H1 (cell line): ENCODE results near the gene NR4A2. TPM values are rescaled to one million over a fixed set of nuclear protein-coding genes. Genes with fewer than 3 reads are reported as not detected.

Experiments used
- ATF2 ChIP-seq: IDR thresholded peaks from 2 replicates; pipeline ENCODE4 v1.6.1; 2012; ENCODE audit warnings: low read length, inconsistent platforms
- CBX8 ChIP-seq: fragments of 300-800, 300-1000 bp; sonication (generic); IDR thresholded peaks from 2 replicates; pipeline ENCODE4 v1.7.1; 2016; ENCODE audit warnings: low read depth, low read length, borderline replicate concordance
- POLR2AphosphoS5 ChIP-seq: IDR thresholded peaks from 2 replicates; pipeline ENCODE4 v1.6.1; 2011; ENCODE audit warnings: low read depth, low read length
- POU5F1 ChIP-seq: IDR thresholded peaks from 2 replicates; pipeline ENCODE4 v1.6.1; 2011; ENCODE audit warnings: low read depth, mild to moderate bottlenecking, low read length, moderate library complexity
- RAD21 ChIP-seq, 2 experiments: IDR thresholded peaks in 1 of 2; conservative IDR thresholded peaks in 1 of 2; 2 replicates each; pipeline ENCODE4 v1.6.1; 2011; ENCODE audit warnings: low read depth in 2 of 2, low read length in 2 of 2, improper control_type of control experiment in 1 of 2, inconsistent platforms in 1 of 2, mild to moderate bottlenecking in 1 of 2, moderate library complexity in 1 of 2
- RFX5 ChIP-seq: IDR thresholded peaks from 2 replicates; pipeline ENCODE4 v1.6.1; 2011; ENCODE audit warnings: low read depth, low read length, improper control_type of control experiment, borderline replicate concordance
- SIRT6 ChIP-seq: IDR thresholded peaks from one replicate; pipeline ENCODE4 v1.7.1; 2012; ENCODE audit warnings: low read length, inconsistent platforms
- SP1 ChIP-seq: IDR thresholded peaks from 2 replicates; pipeline ENCODE4 v1.6.1; 2011; ENCODE audit warnings: low read depth, low read length
- TAF7 ChIP-seq: optimal IDR thresholded peaks from 2 replicates; pipeline ENCODE3; 2011; ENCODE audit warnings: low read depth, mild to moderate bottlenecking, inconsistent platforms, low read length, moderate library complexity, borderline replicate concordance
- polyA plus RNA-seq, 7 experiments: library from polyadenylated mRNA; depleted of rRNA in 3 of 7; stranded (reverse) in 5 of 7; unstranded in 2 of 7; fragments of >200 nt in 5 of 7; fragments of 200-250 nt in 2 of 7; gene quantifications; 1 replicate in 5 of 7; 2 replicates in 1 of 7; 4 replicates in 1 of 7; pipeline versions ENCODE4 v1.2.1 to v1.2.3, GENCODE V29; 2011 to 2013; ENCODE audit warnings: missing spikeins in 2 of 7, mixed read lengths in 2 of 7
- total RNA-seq: library from RNA; stranded (reverse); fragmentation: NEBNext Ultra II Directional; extraction: Animal tissue kit (Norgen Biotek cat#: 25700); gene quantifications from 2 replicates; pipeline ENCODE4 v1.2.1, GENCODE V29; 2021
- TF ChIP-seq, protein P1 (sequence below): fragments of 300-600 bp; sonication (generic); IDR thresholded peaks from 2 replicates; pipeline ENCODE4 v1.7.1; 2012; ENCODE audit warnings: low read length, moderate library complexity, mild to moderate bottlenecking, inconsistent platforms; ENCODE audit not compliant: insufficient replicate concordance

Gene NR4A2
- total and polyA plus RNA-seq, 2 of the 8 experiments (the other 6 are each of a cell fraction or from before 2014, with no cell fraction given) = 0.15 to 1.7 TPM

DNA sequence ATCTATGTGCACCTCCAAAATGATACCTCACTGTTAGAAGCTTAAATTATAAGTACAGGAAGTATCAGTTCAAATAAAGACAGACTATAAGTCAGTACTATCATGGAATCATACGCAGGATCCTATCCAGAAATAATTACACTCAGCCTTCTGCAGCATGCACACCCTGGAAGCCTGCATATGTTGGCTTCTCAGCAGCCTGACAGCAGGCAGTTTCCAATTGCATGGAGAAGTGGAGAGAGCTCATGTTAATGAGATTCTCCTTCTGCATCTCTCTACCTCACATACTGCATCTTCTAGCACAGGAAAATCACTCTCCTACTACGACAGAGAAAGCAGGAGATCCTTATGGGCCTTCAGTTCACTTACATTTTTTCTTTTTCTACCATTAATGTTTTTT is 20.5 kb downstream of the NR4A2 start (continued):
- TF ChIP-seq, protein P1, sequence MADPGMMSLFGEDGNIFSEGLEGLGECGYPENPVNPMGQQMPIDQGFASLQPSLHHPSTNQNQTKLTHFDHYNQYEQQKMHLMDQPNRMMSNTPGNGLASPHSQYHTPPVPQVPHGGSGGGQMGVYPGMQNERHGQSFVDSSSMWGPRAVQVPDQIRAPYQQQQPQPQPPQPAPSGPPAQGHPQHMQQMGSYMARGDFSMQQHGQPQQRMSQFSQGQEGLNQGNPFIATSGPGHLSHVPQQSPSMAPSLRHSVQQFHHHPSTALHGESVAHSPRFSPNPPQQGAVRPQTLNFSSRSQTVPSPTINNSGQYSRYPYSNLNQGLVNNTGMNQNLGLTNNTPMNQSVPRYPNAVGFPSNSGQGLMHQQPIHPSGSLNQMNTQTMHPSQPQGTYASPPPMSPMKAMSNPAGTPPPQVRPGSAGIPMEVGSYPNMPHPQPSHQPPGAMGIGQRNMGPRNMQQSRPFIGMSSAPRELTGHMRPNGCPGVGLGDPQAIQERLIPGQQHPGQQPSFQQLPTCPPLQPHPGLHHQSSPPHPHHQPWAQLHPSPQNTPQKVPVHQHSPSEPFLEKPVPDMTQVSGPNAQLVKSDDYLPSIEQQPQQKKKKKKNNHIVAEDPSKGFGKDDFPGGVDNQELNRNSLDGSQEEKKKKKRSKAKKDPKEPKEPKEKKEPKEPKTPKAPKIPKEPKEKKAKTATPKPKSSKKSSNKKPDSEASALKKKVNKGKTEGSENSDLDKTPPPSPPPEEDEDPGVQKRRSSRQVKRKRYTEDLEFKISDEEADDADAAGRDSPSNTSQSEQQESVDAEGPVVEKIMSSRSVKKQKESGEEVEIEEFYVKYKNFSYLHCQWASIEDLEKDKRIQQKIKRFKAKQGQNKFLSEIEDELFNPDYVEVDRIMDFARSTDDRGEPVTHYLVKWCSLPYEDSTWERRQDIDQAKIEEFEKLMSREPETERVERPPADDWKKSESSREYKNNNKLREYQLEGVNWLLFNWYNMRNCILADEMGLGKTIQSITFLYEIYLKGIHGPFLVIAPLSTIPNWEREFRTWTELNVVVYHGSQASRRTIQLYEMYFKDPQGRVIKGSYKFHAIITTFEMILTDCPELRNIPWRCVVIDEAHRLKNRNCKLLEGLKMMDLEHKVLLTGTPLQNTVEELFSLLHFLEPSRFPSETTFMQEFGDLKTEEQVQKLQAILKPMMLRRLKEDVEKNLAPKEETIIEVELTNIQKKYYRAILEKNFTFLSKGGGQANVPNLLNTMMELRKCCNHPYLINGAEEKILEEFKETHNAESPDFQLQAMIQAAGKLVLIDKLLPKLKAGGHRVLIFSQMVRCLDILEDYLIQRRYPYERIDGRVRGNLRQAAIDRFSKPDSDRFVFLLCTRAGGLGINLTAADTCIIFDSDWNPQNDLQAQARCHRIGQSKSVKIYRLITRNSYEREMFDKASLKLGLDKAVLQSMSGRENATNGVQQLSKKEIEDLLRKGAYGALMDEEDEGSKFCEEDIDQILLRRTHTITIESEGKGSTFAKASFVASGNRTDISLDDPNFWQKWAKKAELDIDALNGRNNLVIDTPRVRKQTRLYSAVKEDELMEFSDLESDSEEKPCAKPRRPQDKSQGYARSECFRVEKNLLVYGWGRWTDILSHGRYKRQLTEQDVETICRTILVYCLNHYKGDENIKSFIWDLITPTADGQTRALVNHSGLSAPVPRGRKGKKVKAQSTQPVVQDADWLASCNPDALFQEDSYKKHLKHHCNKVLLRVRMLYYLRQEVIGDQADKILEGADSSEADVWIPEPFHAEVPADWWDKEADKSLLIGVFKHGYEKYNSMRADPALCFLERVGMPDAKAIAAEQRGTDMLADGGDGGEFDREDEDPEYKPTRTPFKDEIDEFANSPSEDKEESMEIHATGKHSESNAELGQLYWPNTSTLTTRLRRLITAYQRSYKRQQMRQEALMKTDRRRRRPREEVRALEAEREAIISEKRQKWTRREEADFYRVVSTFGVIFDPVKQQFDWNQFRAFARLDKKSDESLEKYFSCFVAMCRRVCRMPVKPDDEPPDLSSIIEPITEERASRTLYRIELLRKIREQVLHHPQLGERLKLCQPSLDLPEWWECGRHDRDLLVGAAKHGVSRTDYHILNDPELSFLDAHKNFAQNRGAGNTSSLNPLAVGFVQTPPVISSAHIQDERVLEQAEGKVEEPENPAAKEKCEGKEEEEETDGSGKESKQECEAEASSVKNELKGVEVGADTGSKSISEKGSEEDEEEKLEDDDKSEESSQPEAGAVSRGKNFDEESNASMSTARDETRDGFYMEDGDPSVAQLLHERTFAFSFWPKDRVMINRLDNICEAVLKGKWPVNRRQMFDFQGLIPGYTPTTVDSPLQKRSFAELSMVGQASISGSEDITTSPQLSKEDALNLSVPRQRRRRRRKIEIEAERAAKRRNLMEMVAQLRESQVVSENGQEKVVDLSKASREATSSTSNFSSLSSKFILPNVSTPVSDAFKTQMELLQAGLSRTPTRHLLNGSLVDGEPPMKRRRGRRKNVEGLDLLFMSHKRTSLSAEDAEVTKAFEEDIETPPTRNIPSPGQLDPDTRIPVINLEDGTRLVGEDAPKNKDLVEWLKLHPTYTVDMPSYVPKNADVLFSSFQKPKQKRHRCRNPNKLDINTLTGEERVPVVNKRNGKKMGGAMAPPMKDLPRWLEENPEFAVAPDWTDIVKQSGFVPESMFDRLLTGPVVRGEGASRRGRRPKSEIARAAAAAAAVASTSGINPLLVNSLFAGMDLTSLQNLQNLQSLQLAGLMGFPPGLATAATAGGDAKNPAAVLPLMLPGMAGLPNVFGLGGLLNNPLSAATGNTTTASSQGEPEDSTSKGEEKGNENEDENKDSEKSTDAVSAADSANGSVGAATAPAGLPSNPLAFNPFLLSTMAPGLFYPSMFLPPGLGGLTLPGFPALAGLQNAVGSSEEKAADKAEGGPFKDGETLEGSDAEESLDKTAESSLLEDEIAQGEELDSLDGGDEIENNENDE = no peak
- TF ChIP-seq SP1 (no peak), POLR2AphosphoS5 (no peak), POU5F1 (no peak), ATF2 (no peak), SIRT6 (no peak), RAD21 (IDR thresholded peaks at IDR 0.05 in 1 of 2, conservative IDR thresholded peaks at IDR 0.05 in 1 of 2; ENCODE audit: low read depth in 2 of 2, low read length in 2 of 2) (no peak), CBX8 (no peak), RFX5 (no peak), TAF7 (no peak)
